Adrenal gland (tissue), 12 donors: ENCODE data around the gene ATP11A. TPM values are rescaled to one million over a fixed set of nuclear protein-coding genes. Genes with fewer than 3 reads are reported as not detected.

Experiments
- DNase-seq, 7 donors: peaks; one replicate each; pipeline ENCODE4 v3.0.0-alpha.2; 2019 to 2020
- H3K27ac ChIP-seq, 5 donors: fragments of 200-600 bp; sonication (generic) in 4 of 5; 1 replicate in 3 of 5; 2 replicates in 2 of 5; pipeline versions ENCODE4 v1.5.1 to v1.8.0; 2016 to 2020; ENCODE audit warnings: mild to moderate bottlenecking in 1 of 5
- H3K27me3 ChIP-seq: fragments of 200-600 bp; 2 replicates; pipeline ENCODE4 v1.8.0; 2021
- H3K36me3 ChIP-seq, 2 donors: fragments of 200-600 bp; replicated peaks in 1 of 2; 1 replicate in 1 of 2; 2 replicates in 1 of 2; pipeline versions ENCODE4 v1.5.1 to v1.8.0; 2018 to 2022
- H3K4me1 ChIP-seq, 2 donors: fragments of 200-600 bp; replicated peaks in 1 of 2; 1 replicate in 1 of 2; 2 replicates in 1 of 2; pipeline versions ENCODE4 v1.5.1 to v1.8.0; 2018 to 2021
- H3K4me3 ChIP-seq, 4 donors: fragments of 200-600 bp; sonication (generic) in 3 of 4; one replicate each; pipeline ENCODE4 v1.5.1; 2016 to 2018
- H3K9me3 ChIP-seq, 3 donors: fragments of 200-600 bp; sonication (generic) in 1 of 3; replicated peaks in 1 of 3; 1 replicate in 2 of 3; 2 replicates in 1 of 3; pipeline versions ENCODE4 v1.5.1 to v1.8.0; 2016 to 2021
- CTCF ChIP-seq, 6 experiments: fragments of 450-650 bp in 4 of 6; fragments of 200-600 bp in 2 of 6; sonication (generic) in 1 of 6; IDR thresholded peaks; 1 replicate in 5 of 6; 2 replicates in 1 of 6; pipeline versions ENCODE4 v1.5.1 to v1.8.0; 2016 to 2021; ENCODE audit warnings: antibody characterized with exemption in 6 of 6, mild to moderate bottlenecking in 2 of 6, moderate library complexity in 1 of 6
- POLR2A ChIP-seq, 2 donors: fragments of 450-650 bp; IDR thresholded peaks; one replicate each; pipeline ENCODE4 v1.6.1; 2017; ENCODE audit warnings: antibody characterized with exemption in 2 of 2, mild to moderate bottlenecking in 2 of 2, moderate library complexity in 1 of 2
- WGBS, 4 donors: extraction: QIAGEN DNeasy Blood & Tissue Kit in 2 of 4; methylation state at CpG; one replicate each; pipeline versions ENCODE4 v1.1.5 to v1.1.7; 2013 to 2017; 5-methylcytosine and 5-hydroxymethylcytosine counted together
- intact Hi-C, 2 donors: fragments of 100-400 bp; cut with DNase I; formaldehyde crosslinking; loops; one replicate each; pipeline versions ENCODE4 v1.14.1 to v1.15.0; 2022 to 2023
- polyA plus RNA-seq, 3 donors: library from polyadenylated mRNA; stranded (reverse); fragments of 200-250 nt in 2 of 3; fragments of 350-450 nt in 1 of 3; fragmentation: Illumina TruSeq in 1 of 3; extraction: RNeasy Lipid Tissue Mini Kit (QIAGEN cat#74804) in 1 of 3; gene quantifications; one replicate each; pipeline ENCODE4 v1.2.3, GENCODE V29; 2013 to 2014
- total RNA-seq, 9 donors: library from RNA; depleted of rRNA in 4 of 9; stranded (reverse); fragments of >200 nt in 4 of 9; fragments of 120-200 nt in 1 of 9; fragmentation: NEBNext Ultra II Directional in 1 of 9; extraction: Animal tissue kit (Norgen Biotek cat#: 25700) in 1 of 9; gene quantifications; one replicate each; pipeline versions ENCODE4 v1.1.0 to v1.2.4, GENCODE V29; 2013 to 2023
- donor health status: healthy with polysubstance abuse.
- donor health status: Bipolar disorder and iron deficiency.
- donor health status: DM: yes; HTN: yes; CAD: no.
- donor health status: DM: no; HTN: no; CAD: no.
- donor health status: DM: no; HTN: no; CAD: no.
- donor health status: DM: yes; HTN: yes; CAD: no.

The ATP11A gene
- total and polyA plus RNA-seq, 12 donors: 6.0 to 94.1 (median 29.8) TPM

GRCh38 chr13:112900691-112901091 lies 210.9 kb downstream of the ATP11A start:
- intact Hi-C loops: no loop called here
- H3K9me3 ChIP-seq: no peaks in the 10 kb centered on the region
- peaks cover 3% of the 10 kb centered on the region for H3K27me3 ChIP-seq
- no peak overlapping the region for H3K27ac ChIP-seq
- H3K36me3 ChIP-seq: no peaks in the 10 kb centered on the region
- WGBS, 4 donors: 82 to 91% (median 86%) methylated on average over 5 to 8 of the region's 8 CpGs
- DNase-seq: peak in 1 of 7 donors; percentile 6
- no peaks in the 10 kb centered on the region for H3K4me1 ChIP-seq
- TF ChIP-seq POLR2A (IDR thresholded peaks at IDR 0.05): no peak
- no peak overlapping the region for H3K4me3 ChIP-seq

GRCh38 chr13:112902101-112902651 lies 212.3 kb downstream of the ATP11A start:
- intact Hi-C loops: no loop called here
- Histone ChIP-seq H3K4me3 (no peak overlapping the region), H3K36me3 (no peaks in the 10 kb centered on the region), H3K27ac (no peak overlapping the region), H3K27me3 (no peaks in the 10 kb centered on the region), H3K9me3 (no peaks in the 10 kb centered on the region), H3K4me1 (no peaks in the 10 kb centered on the region)
- peak in 1 of 7 donors; percentile 8 for DNase-seq
- TF ChIP-seq POLR2A (IDR thresholded peaks at IDR 0.05): no peak
- TF ChIP-seq CTCF (IDR thresholded peaks at IDR 0.05): no peak
- 62 to 75% (median 73%) methylated on average over 10 to 14 of the region's 14 CpGs for WGBS, 4 donors

GRCh38 chr13:112902669-112903068 lies 212.8 kb downstream of the ATP11A start:
- peak in 1 of 7 donors; percentile 3 for DNase-seq
- no peak for TF ChIP-seq CTCF (IDR thresholded peaks at IDR 0.05)
- no peak for TF ChIP-seq POLR2A (IDR thresholded peaks at IDR 0.05)
- 61 to 100% (median 79%) methylated on average over 2 of the region's 2 CpGs for WGBS, 4 donors

GRCh38 chr13:112903071-112903577 lies 213.3 kb downstream of the ATP11A start:
- 78 to 93% (median 91%) methylated on average over 6 to 8 of the region's 8 CpGs for WGBS, 4 donors
- DNase-seq: no peak
- no peak overlapping the region for H3K4me3 ChIP-seq

More at GRCh38 chr13:112902669-112903068, 212.8 kb downstream of the ATP11A start:
- intact Hi-C loops: no loop called here
- Histone ChIP-seq H3K27me3 (no peaks in the 10 kb centered on the region), H3K9me3 (no peaks in the 10 kb centered on the region), H3K4me1 (no peaks in the 10 kb centered on the region), H3K27ac (no peak overlapping the region), H3K36me3 (no peaks in the 10 kb centered on the region), H3K4me3 (no peak overlapping the region)

More at GRCh38 chr13:112903071-112903577, 213.3 kb downstream of the ATP11A start:
- Histone ChIP-seq H3K36me3 (no peaks in the 10 kb centered on the region), H3K27ac (no peak overlapping the region), H3K9me3 (no peaks in the 10 kb centered on the region), H3K4me1 (no peaks in the 10 kb centered on the region), H3K27me3 (no peaks in the 10 kb centered on the region)
- TF ChIP-seq POLR2A (IDR thresholded peaks at IDR 0.05): no peak
- TF ChIP-seq CTCF (IDR thresholded peaks at IDR 0.05): no peak
- intact Hi-C loops: no loop called here
